HG02938 (cell line): ENCODE data around the gene UBR3.
"Not testable (repeated sequence)": the region's sequence is repeated elsewhere in the genome, so short reads cannot be mapped to it uniquely, and the experiment has no call there.

Experiments
- ATAC-seq: cut with Tn5 transposase; IDR thresholded peaks from one replicate; pipeline ENCODE4 v1.9.1; 2021; ENCODE audit warnings: mild to moderate bottlenecking, moderate library complexity; ENCODE audit not compliant: unreplicated experiment

UBR3 gene, protein sequence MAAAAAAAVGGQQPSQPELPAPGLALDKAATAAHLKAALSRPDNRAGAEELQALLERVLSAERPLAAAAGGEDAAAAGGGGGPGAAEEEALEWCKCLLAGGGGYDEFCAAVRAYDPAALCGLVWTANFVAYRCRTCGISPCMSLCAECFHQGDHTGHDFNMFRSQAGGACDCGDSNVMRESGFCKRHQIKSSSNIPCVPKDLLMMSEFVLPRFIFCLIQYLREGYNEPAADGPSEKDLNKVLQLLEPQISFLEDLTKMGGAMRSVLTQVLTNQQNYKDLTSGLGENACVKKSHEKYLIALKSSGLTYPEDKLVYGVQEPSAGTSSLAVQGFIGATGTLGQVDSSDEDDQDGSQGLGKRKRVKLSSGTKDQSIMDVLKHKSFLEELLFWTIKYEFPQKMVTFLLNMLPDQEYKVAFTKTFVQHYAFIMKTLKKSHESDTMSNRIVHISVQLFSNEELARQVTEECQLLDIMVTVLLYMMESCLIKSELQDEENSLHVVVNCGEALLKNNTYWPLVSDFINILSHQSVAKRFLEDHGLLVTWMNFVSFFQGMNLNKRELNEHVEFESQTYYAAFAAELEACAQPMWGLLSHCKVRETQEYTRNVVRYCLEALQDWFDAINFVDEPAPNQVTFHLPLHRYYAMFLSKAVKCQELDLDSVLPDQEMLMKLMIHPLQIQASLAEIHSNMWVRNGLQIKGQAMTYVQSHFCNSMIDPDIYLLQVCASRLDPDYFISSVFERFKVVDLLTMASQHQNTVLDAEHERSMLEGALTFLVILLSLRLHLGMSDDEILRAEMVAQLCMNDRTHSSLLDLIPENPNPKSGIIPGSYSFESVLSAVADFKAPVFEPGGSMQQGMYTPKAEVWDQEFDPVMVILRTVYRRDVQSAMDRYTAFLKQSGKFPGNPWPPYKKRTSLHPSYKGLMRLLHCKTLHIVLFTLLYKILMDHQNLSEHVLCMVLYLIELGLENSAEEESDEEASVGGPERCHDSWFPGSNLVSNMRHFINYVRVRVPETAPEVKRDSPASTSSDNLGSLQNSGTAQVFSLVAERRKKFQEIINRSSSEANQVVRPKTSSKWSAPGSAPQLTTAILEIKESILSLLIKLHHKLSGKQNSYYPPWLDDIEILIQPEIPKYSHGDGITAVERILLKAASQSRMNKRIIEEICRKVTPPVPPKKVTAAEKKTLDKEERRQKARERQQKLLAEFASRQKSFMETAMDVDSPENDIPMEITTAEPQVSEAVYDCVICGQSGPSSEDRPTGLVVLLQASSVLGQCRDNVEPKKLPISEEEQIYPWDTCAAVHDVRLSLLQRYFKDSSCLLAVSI (N-terminal part only)

DNA sequence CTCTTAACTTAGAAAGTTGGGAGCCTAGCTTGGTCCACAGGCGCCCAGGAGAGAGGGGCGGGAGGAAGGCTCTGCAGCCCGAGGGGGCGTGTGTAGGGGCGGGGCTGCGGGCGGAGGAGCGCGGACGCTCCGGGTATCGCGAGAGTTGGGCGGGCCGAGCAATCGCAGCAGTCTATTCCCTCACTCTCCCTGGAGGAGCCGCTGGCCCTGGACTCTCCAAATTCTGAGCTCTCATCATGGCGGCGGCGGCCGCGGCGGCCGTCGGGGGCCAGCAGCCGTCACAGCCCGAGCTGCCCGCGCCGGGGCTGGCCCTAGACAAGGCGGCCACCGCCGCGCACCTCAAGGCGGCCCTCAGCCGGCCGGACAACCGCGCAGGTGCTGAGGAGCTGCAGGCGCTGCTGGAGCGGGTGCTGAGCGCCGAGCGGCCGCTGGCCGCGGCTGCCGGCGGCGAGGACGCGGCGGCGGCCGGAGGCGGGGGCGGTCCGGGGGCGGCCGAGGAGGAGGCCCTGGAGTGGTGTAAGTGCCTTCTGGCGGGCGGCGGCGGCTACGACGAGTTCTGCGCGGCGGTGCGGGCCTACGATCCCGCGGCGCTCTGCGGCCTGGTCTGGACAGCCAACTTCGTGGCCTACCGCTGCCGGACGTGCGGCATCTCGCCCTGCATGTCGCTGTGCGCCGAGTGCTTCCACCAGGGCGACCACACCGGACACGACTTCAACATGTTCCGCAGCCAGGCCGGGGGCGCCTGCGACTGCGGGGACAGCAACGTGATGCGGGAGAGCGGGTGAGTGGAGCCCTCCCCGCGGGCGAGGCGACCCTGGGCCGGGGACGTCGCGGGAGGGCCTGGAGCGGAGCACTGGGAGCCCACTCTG, at the start of gene UBR3:
TSS of gene UBR3 (plus strand) at position 183 of the 869 bp plus-strand sequence. CDS start at position 237, 54 bp downstream.
- ATAC-seq, result peak; percentile 80

DNA sequence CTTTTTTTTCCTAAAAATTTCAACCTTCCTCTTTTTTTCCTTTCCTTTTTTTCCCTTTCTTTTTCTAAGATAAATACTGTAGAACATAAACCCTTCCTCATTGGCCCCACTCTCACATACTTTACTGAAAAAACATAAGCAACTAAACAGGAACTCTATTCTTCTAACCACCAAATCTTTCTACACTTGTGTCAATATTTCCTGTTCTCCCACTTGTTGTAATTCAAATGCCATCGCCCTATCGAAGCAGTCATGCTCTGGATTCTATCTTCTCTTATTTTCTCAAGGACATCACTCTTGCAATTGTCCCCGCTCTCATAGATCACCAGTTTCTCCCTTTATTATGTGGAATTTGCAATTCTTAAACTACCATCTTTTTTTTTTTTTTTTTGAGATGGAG, 48.8 kb upstream of the UBR3 start:
- no peak for ATAC-seq

DNA sequence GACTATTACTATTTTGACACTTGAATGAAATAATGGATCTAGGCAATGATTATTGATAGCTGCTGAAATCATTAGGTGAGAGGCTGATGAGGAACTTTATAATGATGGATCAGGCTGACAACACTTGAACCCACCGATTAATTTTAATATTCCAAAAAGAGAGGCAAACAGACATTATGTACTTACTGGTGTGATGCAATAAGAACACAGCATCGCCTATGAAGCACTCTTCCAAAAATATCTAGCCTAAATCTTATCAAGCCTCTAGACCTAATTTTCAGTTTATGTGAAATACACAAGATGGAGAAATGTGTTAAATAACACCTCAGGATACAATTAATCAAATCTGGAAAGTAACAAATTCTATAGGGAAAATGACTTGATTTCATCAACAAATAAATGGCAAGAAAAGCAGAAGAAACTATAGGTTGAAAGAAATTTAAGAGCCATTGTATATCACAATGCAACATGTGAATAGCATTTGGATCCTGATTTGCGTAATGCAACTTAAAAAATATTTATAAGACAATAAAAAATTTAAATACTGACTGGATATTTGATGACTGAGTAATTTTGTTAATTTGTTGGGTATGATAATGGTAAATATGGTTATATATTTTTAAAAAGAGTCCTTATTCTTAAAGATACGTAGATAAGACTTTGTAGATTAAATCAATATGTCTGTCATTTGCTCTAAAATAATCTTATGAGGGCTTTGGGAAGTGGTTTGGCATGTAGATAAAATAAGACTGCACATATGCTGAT, 45.8 kb upstream of the UBR3 start:
- ATAC-seq, result no peak

DNA sequence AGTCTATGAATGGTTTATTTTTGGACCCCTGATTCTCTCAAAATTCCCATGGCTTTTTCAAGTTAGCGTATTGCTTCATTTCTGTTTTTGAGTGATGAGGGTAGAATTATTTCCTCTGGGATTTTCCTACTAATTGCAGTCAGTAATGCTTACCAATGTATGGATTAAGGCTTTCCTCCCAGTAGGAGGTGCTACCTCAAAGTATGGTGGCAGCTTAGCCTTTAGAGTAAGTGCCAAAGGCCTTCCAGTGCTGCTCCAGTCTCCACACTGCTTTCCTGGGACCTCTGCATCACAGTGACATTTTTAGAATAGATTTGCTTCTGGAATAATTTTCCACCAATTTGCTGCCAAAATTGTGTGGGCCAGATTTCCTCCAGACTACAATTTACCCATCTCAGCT, 44.7 kb upstream of the UBR3 start:
- no peak for ATAC-seq

DNA sequence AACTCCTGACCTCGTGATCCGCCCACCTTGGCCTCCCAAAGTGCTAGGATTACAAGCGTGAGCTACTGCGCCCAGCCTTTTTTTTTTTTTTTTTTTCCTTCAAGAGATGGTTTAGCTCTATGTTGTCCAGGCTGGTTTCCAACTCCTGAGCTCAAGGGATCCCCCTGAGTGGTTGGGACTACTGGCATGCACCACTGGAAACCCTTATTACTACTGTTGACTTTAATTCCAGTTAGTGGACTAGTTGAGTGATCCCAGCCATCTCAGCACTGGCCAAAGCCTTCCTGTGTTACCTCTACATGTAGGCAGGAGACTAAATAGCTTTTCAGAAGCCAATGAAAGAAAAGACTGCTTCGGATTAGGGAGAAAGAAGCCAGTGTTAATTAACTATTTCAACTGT, 36.7 kb upstream of the UBR3 start:
- ATAC-seq, result no peak

DNA sequence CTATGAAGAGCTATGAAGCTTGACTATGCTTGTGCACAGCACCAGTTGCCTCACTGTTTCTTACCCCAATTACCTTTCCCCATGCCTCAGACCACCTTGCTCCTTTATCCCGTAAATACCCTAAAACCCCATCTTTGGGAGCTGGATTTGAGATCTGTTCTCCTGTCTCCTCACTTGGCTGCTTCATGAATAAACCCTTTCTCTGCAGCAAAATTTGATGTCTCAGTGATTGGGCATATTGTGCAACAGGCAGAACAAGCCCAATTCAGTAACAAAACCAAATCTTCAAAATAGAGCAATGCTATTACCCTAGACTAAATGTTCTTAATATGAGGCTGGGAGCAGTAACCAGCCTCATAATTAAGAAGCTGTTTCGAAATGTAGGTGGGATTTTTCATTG, 32.1 kb upstream of the UBR3 start:
- ATAC-seq, result no peak

DNA sequence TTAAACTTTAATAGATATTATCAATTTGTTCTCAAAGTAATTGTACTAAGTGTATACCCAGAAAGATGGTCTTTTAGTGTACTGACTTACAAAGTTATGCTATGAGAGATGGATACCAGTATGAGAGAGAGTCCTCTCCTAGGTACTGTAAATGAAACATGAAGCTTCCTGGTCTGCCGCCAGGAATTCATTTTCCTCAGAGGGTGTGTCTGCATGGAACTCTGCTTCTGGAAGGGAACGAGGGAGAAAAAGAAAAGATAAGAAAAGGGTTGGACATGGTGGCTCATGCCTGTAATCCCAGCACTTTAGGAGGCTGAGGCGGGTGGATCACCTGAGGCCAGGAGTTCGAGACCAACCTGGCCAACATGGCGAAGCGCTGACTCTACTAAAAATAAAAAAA, 30.8 kb upstream of the UBR3 start:
- ATAC-seq, result no peak

DNA sequence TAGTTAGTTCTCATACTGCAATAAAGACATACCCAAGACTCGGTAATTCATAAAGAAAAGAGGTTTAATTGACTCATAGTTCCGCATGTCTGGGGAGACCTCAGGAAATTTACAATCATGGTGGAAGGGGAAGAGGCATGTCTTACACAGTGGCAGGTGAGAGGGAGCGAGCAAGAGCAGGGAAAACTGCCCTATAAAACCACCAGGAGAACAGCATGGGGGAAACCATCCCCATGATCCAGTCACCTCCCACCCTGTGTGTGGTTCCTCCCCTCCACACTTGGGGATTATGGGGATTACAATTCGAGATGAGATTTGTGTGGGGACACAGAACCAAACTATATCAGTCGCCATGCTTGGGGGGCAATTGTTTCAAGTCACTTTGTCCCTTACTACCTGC, 29.7 kb upstream of the UBR3 start:
- ATAC-seq, result no peak

DNA sequence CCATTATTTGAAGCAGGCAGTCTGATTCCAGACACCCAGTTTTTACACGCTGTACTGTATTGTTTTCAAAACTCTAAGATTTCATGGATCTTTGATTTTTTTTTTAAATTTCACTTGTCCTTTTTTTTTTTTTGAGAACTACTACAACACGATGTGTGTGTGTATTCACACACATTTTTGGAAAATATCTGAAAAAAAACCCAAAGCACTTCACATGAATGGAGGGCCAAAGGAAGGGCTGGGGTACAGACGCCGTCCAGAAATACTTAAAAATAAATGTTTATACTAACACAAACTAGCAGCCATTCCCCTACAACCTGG, 28.9 kb upstream of the UBR3 start:
- no peak for ATAC-seq

DNA sequence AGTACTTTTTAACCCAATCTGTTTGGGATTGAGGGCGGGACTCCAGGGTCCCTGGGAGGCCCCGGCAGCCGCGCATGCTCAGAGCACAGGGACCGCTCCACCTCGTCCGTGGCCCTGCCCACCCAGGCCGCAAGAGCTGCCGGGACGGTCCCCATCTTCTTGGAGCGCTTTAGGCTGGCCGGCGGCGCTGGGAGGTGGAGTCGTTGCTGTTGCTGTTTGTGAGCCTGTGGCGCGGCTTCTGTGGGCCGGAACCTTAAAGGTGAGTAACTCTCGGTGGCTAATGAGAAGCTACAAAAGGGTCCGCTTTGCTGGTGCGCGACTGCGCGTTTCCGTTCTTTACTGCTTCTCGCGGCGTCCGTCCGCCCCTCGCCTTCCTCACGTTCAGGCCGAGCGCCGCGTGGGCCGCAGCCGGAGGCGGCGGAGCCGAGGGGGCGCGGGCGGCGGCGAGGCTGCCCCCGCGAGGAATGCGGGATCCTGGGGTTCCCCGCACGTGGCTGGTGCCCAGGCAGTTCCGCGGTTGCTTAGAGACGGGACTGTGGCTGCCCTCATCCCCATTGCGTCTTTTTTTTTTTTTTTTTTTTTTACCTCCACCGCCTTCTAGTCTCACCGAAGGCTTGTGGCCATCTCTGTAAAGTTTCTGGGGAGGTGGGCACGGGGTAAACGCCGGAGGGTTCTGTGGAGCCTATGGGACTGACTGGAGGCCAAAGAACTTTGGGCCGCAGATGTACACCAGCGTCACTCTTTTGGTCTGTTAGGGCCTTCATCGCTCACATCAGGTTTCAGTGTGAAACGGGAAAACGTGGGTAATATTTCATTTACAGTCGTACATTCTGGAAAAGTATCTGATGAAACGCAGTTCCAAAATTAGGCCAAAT, 28.3 kb upstream of the UBR3 start, which contains the start of gene SSB:
TSS of gene SSB (plus strand) at position 154 of the 875 bp plus-strand sequence. CDS start 2,090 bp downstream, outside the sequence.
- ATAC-seq, result peak; percentile 92

DNA sequence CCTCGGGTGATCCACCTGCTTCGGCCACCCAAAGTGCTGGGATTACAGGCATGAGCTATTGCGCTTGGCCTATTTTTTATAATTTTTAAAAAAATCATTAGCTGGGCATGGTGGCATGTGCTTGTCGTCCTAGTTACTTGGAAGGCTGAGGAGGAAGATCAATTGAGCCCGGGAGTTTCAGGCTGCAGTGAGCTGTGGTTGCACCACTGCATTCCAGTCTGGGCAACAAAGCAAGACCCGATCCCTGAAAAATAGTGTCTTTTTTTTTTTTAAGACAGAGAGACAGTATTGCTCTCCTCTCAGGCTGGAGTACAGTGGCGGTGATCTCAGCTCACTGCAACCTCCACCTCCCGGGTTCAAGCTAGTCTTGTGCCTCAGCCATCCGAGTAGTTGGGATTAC, 23.8 kb upstream of the UBR3 start:
- no peak for ATAC-seq

DNA sequence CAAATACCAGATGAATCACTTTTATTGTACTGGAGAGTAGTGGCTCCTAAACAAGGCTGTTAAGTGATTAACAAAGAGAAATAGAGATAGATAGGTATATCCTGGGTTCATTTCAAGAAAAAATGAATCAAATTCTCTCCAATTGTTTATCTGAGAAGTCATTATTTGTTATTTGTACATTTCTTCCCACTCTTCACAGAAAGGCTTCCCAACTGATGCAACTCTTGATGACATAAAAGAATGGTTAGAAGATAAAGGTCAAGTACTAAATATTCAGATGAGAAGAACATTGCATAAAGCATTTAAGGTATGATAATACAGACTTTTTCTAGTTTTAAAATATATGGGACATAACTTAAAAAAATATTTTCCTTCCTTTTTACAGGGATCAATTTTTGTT, 20.7 kb upstream of the UBR3 start:
- ATAC-seq, result no peak

DNA sequence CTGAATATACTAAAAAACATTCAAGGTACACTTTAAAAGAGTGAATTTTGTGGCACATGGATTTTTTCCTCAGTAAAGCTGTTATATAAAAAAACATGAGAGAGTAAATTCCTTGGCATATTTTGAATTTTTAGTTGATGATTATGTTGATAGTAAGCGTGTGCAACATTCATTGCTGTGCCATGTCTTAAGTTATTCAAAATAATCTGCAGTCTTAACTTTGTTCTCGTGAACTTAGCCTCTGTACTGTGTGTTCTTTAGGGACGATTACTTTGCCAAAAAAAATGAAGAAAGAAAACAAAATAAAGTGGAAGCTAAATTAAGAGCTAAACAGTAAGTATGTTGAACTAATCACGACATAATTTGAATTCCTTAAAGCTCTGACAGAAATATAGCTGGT, 19.0 kb upstream of the UBR3 start:
- ATAC-seq, result no peak

DNA sequence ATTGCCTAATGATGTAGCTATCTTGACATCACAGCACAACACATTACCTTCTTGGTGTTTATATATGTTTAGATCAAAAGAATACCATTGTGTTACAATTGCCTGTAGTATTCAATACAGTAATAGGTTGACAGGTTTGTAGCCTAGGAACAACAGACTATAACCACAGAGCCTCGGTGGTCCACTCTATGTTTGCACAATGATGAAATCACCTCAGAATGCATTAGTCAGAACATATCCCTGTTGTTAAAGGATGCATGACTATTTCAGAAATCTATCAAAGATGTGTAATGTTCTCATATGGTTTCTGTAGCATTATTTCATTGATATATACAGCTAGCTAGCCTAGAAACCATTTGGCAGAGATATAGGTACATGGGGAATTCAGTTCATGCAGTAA, 11.4 kb upstream of the UBR3 start:
- no peak for ATAC-seq

DNA sequence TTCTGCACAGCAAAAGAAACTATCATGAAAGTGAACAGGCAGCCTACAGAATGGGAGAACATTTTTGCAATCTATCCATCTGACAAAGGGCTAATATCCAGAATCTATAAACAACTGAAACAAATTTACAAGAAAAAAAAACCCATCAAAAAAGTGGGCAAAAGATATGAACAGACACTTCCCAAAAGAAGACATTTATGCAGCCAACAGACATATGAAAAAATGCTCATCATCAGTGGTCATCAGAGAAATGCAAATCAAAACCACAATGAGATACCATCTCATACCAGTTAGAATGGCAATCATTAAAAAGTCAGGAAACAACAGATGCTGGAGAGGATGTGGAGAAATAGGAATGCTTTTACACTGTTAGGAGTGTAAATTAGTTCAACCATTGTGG, 10.3 kb upstream of the UBR3 start:
- not testable (repeated sequence) for ATAC-seq

DNA sequence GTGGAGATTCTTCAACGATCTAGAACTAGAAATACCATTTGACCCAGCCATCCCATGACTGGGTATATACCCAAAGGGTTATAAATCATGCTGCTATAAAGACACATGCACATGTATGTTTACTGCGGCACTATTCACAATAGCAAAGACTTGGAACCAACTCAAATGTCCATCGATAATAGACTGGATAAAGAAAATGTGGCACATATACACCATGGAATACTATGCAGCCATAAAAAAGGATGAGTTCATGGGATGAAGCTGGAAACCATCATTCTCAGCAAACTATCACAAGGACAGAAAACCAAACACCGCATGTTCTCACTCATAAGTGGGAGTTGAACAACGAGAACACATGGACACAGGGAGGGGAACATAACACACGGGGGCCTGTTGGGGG, 9.9 kb upstream of the UBR3 start:
- not testable (repeated sequence) for ATAC-seq

DNA sequence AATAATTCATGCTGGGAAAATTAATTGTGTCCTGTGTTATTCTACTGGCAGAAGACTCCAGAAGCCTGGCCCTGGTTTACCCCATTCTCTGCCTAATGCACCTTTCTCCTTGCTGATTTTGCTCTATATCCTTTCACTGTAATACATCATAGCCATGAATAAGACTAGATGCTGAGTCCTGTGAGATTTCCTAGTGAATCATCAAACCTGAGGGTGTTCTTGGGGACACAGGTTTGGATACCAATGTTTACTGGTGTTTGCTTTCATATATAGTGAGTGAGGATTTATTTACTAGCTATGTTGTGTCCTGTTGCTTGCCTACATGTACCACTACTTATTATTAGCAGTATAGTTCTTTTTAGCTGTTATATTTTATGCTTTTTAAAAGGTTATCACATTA, 9.0 kb upstream of the UBR3 start:
- ATAC-seq, result no peak

DNA sequence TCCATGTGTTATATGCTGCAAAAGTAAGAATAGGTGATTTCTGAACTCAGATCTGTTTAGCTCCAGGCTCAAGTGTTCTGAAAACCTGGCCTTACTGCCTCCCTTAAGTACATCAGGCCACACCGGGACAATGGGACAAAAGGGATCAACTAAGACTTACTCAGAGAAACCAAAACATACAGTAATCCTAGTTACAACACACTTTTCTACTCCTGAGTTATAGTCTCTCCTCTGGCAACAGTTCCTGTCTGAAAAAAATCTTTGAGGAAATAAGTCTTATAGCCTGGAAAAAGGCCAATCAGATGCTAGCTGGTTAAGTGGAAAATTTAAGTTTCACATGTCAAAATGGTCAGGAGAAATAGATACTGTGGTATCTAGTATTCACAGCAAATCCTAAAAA, 8.1 kb upstream of the UBR3 start:
- ATAC-seq, result no peak

DNA sequence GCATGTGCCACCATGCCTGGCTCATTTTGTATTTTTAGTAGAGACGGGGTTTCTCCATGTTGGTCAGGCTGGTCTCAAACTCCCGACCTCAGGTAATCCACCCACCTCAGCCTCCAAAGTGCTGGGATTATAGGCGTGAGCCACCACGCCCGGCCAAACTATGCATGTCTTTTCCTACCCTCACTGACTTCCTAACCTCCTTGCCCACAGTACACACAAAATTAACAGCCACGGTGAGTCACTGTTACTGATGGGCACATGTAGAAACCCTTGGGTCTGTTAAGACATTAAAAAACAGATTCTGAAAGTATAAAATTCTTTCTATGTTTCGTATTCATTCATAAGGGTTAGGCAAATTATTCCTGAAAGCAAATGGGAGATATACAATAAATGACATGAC, 7.2 kb upstream of the UBR3 start:
- not testable (repeated sequence) for ATAC-seq
